HG03571 (cell line): Measurements from ENCODE around the gene SEC31B.

Source experiments
- ATAC-seq: cut with Tn5 transposase; IDR thresholded peaks from one replicate; pipeline ENCODE4 v1.9.1; 2021; ENCODE audit not compliant: unreplicated experiment

SEC31B gene

GRCh38 chr10:100519311-100520051 is at the start of gene SEC31B:
Gene SEC31B, minus strand, starts transcription at chr10:100519861. Its CDS starts 2,909 bp downstream, at chr10:100516952.
- no peak for ATAC-seq

- no peak for ATAC-seq
These were observed 49.3 kb upstream of the SEC31B start for GRCh38 chr10:100568912-100569311.

- no peak for ATAC-seq
These were observed 48.2 kb upstream of the SEC31B start for GRCh38 chr10:100567826-100568225.

- no peak for ATAC-seq
These were observed 47.6 kb upstream of the SEC31B start for GRCh38 chr10:100567249-100567648.

- ATAC-seq: no peak
These were observed 46.9 kb upstream of the SEC31B start for GRCh38 chr10:100566561-100566960.

- ATAC-seq: no peak
These were observed 45.7 kb upstream of the SEC31B start for GRCh38 chr10:100565206-100565985.

GRCh38 chr10:100562008-100562672 is 42.5 kb upstream of the SEC31B start:
- peak; percentile 58 for ATAC-seq

- ATAC-seq: no peak
These were observed 41.3 kb upstream of the SEC31B start for GRCh38 chr10:100561005-100561404.

- ATAC-seq: no peak
These were observed 40.6 kb upstream of the SEC31B start for GRCh38 chr10:100560248-100560647.

- no peak for ATAC-seq
These were observed 35.2 kb upstream of the SEC31B start for GRCh38 chr10:100554902-100555301.

GRCh38 chr10:100553929-100554328 is 34.3 kb upstream of the SEC31B start:
- no peak for ATAC-seq

GRCh38 chr10:100551738-100552137 is 32.1 kb upstream of the SEC31B start:
- ATAC-seq: no peak

- no peak for ATAC-seq
These were observed 31.5 kb upstream of the SEC31B start for GRCh38 chr10:100551196-100551595.

- ATAC-seq: no peak
These were observed 25.3 kb upstream of the SEC31B start for GRCh38 chr10:100544950-100545349.

- no peak for ATAC-seq
These were observed 17.8 kb upstream of the SEC31B start for GRCh38 chr10:100537475-100537874.

GRCh38 chr10:100535715-100536353 is 16.2 kb upstream of the SEC31B start, which contains the start of gene HIF1AN:
Gene HIF1AN, plus strand, starts transcription at chr10:100535943. Its CDS starts 16 bp downstream, at chr10:100535959.
- peak; percentile 99 for ATAC-seq

GRCh38 chr10:100535338-100535714 is 15.7 kb upstream of the SEC31B start:
- no peak for ATAC-seq

- ATAC-seq: no peak
These were observed 15.1 kb upstream of the SEC31B start for GRCh38 chr10:100534726-100535125.

- ATAC-seq: no peak
These were observed 12.1 kb upstream of the SEC31B start for GRCh38 chr10:100531761-100532160.

GRCh38 chr10:100529475-100530298 is 10.0 kb upstream of the SEC31B start, which contains the start of gene NDUFB8:
Gene NDUFB8, minus strand, starts transcription at chr10:100529871. Its CDS starts 20 bp downstream, at chr10:100529851.
- no peak for ATAC-seq
